Skeletal muscle cell (primary cell): ENCODE data around the gene TBCE.
A peak's percentile ranks its signal among the peaks of the same experiment; 100 is the strongest.

Source experiments
- DNase-seq: peaks from one replicate; pipeline ENCODE4 v3.0.0-alpha.2; 2010; ENCODE audit warnings: low read depth
- H3K4me3 ChIP-seq: 2 replicates; pipeline ENCODE4 v1.5.1; 2011; ENCODE audit warnings: low read depth, mild to moderate bottlenecking, control low read depth, low read length, moderate library complexity

The TBCE gene

DNA sequence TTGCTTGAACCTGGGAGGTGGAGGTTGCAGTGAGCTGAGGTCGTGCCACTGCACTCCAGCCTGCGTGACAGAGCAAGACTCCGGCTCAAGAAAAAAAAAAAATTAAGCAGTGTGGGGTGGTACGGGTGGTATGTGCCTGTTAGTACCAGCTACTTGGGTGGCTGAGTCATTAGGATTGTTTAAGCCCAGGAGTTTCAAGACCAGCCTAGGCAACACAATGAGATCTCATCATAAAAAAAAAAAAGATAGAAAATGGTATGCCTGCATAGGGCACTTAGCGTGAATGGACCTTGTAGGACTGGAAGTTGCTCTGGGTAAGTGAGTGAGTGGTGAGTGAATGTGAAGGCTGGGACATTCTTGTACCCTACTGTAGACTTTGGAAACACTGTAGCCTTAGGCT, 37.0 kb downstream of the TBCE start:
- no peak overlapping the region for H3K4me3 ChIP-seq
- DNase-seq: no peak

- no peak for DNase-seq
- H3K4me3 ChIP-seq: no peak overlapping the region
Observed at GRCh38 chr1:235407419-235407818, 40.2 kb downstream of the TBCE start.

- DNase-seq: no peak
Observed at GRCh38 chr1:235408503-235408960, 41.3 kb downstream of the TBCE start.

GRCh38 chr1:235409042-235409820, 42.0 kb downstream of the TBCE start:
- no peak overlapping the region for H3K4me3 ChIP-seq
- no peak for DNase-seq

More at GRCh38 chr1:235408503-235408960, 41.3 kb downstream of the TBCE start:
- no peak overlapping the region for H3K4me3 ChIP-seq

- no peak overlapping the region for H3K4me3 ChIP-seq
- no peak for DNase-seq
Observed at GRCh38 chr1:235410467-235410866, 43.2 kb downstream of the TBCE start.

DNA sequence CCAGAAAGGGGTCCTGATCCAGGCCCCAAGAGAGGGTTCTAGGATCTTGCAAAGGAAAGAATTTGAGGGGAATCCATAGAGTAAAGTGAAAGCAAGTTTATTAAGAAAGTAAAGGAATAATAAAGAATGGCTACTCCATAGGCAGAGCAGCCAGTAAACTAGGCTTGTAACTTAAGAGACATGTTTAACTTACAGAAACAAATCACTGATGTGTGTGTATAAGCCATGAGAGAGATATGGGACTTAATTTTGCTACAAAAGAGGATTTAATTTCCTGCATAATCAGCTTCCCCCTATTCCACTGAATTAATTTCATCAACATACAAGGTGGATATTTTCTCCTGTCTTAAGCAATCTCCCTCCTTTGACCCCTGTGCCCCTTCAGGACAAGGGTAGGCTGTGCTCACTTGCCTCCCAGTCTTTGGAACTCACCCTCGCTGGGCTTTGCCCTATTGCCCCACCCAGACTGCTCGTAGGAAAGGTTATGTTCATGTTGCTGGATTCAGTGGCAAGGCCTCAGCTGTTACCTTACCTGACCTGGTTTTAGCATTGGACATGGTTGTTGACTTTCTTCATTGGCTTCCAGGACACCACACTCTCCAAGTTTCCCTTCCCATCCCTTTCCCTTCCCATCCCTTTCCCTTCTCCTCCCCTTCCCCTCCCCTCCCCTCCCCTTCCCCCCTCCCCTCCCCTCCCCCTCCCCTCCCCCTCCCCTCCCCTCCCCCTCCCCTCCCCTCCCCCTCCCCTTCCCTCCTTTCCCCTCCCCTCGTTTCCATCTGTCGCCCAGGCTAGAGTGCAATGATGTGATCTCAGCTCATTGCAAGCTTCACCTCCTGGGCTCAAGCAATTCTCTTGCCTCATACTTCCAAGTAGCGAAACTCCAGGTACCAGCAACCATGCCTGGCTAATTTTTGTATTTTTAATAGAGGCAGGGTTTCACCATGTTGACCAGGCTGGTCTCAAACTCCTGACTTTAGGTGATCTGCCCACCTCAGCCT, 44.6 kb downstream of the TBCE start:
- H3K4me3 ChIP-seq: no peak overlapping the region
- DNase-seq: no peak

- peak; percentile 41 for DNase-seq
- no peak overlapping the region for H3K4me3 ChIP-seq
Observed at GRCh38 chr1:235415008-235415904, 48.0 kb downstream of the TBCE start.

DNA sequence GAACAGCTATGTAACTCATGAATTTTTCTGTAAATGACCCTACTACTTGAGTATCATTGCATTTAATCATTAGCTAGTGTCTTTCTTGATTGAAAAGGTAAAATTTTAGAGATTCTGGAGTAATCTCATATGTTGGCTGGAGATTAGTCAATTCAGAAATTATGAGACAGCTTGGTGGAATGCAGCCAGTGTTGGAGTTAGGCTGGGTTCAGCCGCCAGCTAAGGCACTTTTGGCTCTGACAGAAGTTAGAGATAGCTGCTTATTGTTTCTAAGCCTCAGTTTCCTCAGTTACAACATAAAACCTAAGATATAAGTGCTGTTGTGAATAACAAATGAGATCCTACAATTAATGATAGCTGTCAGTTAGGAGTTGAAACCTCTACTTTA, 49.4 kb downstream of the TBCE start:
- DNase-seq: no peak
- no peak overlapping the region for H3K4me3 ChIP-seq

GRCh38 chr1:235417086-235417697, 50.0 kb downstream of the TBCE start:
- H3K4me3 ChIP-seq: no peak overlapping the region
- peak; percentile 33 for DNase-seq

DNA sequence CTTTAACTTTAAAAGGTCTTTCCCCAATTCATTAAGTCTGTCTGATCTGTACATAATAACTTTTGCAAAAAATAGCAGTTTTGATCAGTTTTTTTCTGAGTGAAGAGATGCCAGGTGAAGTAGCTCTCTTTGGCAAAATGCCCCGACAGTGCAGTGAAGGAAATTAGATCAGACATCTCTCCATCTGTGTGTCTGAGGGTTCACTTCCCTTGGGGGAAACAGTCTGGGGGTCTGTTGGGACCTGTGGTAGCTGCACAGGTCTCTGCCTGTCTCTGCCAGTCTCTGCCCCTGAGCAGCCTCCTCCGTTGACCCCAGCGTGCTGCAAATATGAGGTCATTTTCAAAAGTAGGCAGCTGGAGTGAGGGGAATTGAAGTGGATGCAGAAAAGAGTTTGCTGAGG, 54.5 kb downstream of the TBCE start:
- no peak for DNase-seq
- H3K4me3 ChIP-seq: no peak overlapping the region

DNA sequence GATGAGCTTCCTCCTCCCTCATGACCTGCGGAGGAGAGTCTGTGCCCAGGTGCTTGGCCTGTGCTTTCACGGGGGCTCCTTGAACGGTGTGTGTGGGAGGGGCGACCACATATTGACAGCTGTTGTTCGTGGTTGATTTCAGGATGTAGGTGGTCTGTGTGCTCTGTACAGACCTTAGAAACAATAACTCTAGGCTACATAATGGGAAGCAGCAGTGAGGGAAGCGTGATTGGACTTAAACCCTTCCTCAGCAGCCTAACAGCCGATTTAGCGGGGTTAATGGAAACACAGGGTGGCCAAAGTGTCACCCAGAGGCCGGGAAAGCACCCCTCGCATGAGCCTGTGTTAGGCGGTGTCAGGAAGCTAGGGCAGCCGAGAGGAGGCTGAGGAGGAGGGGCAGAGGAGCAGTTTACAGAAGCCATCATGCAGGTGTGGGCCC, 56.0 kb downstream of the TBCE start:
- no peak overlapping the region for H3K4me3 ChIP-seq
- no peak for DNase-seq

- no peak for DNase-seq
- no peak overlapping the region for H3K4me3 ChIP-seq
Observed at GRCh38 chr1:235424092-235424491, 56.9 kb downstream of the TBCE start.

GRCh38 chr1:235425357-235425756, 58.1 kb downstream of the TBCE start:
- DNase-seq: no peak

GRCh38 chr1:235426143-235426542, 58.9 kb downstream of the TBCE start:
- H3K4me3 ChIP-seq: no peak overlapping the region
- DNase-seq: no peak

More at GRCh38 chr1:235425357-235425756, 58.1 kb downstream of the TBCE start:
- H3K4me3 ChIP-seq: no peak overlapping the region

DNA sequence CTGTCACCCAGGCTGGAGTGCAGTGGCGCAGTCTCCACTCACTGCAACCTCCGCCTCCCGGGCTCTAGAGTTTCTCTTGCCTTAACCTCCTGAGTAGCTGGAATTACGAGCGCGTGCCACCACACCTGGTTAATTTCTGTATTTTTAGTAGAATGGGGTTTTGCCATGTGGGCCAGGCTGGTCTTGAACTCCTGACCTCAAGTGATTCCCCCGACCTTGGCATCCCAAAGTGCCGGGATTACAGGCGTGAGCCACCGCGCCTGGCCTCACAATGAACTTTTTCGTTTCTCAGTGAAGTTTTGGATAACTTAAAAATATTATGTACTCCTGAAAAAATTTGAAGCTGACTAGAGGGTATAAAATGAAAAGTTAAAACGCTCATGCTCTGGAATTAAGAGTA, 59.5 kb downstream of the TBCE start:
- H3K4me3 ChIP-seq: no peak overlapping the region
- no peak for DNase-seq

DNA sequence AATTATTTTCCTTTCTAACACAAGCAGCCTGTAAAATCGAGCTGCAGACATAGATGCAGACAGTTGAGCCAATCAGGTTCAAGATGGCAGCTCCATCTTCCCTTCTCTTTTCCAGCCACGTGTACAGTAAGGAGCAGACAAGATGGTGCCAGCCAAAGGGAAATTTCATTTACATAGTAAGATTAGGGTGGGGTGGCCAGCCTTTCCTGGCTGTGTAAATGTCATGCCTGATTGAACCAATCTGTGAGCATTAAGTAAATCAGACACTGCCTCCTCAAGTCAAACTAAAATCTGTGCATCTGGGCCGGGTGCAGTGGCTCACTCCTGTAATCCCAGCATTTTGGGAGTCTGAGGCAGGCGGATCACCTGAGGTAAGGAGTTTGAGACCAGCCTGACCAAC, 60.2 kb downstream of the TBCE start:
- no peak for DNase-seq
- no peak overlapping the region for H3K4me3 ChIP-seq

GRCh38 chr1:235429143-235429542, 61.9 kb downstream of the TBCE start:
- no peak overlapping the region for H3K4me3 ChIP-seq
- DNase-seq: no peak

DNA sequence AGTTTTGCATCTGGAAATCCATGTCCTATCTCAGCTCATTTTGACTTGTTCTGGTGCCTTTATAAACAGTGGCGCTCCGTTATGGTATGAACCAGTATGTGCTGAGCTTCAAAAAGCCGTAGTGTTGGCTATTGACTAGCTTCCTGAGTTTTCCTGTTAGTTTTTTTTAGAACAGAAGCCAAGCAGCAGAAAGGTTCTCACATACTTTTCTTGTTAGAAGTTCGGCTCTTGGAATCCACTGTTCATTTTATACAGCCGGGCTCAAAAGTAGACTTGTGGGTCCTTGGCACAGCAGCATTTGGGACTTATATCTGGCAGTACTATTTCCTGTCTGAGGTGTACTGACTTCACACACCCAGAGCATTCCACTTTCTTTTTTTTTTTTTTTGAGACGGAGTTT, 63.8 kb downstream of the TBCE start:
- H3K4me3 ChIP-seq: no peak overlapping the region
- DNase-seq: no peak

GRCh38 chr1:235434001-235434400, 66.8 kb downstream of the TBCE start:
- no peak overlapping the region for H3K4me3 ChIP-seq

More at GRCh38 chr1:235434001-235434400, 66.8 kb downstream of the TBCE start:
- DNase-seq: no peak
